K562 (cell line): ENCODE results near the gene SFN. TPM values are rescaled to one million over a fixed set of nuclear protein-coding genes. Genes with fewer than 3 reads are reported as not detected.

Experiments
- ASH1L ChIP-seq: fragments of 450-650 bp; IDR thresholded peaks from 2 replicates; pipeline ENCODE4 v1.6.1; 2018; ENCODE audit warnings: borderline replicate concordance, mild to moderate bottlenecking, low read depth; ENCODE audit not compliant: partially characterized antibody
- CBX1 ChIP-seq: sonication (generic); IDR thresholded peaks from 2 replicates; pipeline ENCODE4 v1.6.1; 2016; ENCODE audit warnings: antibody characterized with exemption, low read depth, mild to moderate bottlenecking
- NCOA6 ChIP-seq: fragments of 450-650 bp; IDR thresholded peaks from 2 replicates; pipeline ENCODE4 v1.6.1; 2017; ENCODE audit warnings: mild to moderate bottlenecking
- NCOR1 ChIP-seq: fragments of 450-650 bp; IDR thresholded peaks from 2 replicates; pipeline ENCODE4 v1.6.1; 2016; ENCODE audit warnings: mild to moderate bottlenecking, moderate library complexity
- PML ChIP-seq: IDR thresholded peaks from 2 replicates; pipeline ENCODE4 v1.6.1; 2012; ENCODE audit warnings: low read length, inconsistent platforms
- PURB ChIP-seq: sonication (generic); formaldehyde crosslinking; IDR thresholded peaks from 2 replicates; pipeline ENCODE4 v1.9.0; 2021; ENCODE audit warnings: low read depth, mild to moderate bottlenecking, missing genetic modification reagents
- RFX1 ChIP-seq: fragments of 450-650 bp; IDR thresholded peaks from 2 replicates; pipeline ENCODE4 v1.6.1; 2016; ENCODE audit warnings: mild to moderate bottlenecking, moderate library complexity
- TARDBP ChIP-seq: fragments of 450-650 bp; IDR thresholded peaks from 2 replicates; pipeline ENCODE4 v1.6.1; 2016
- TRIM24 ChIP-seq, 2 experiments: fragments of 450-650 bp; IDR thresholded peaks; 2 replicates each; pipeline ENCODE4 v1.6.1; 2016
- TRIM28 ChIP-seq: fragments of 450-650 bp; IDR thresholded peaks from 2 replicates; pipeline ENCODE4 v1.6.1; 2017
- ZBTB8A ChIP-seq: fragments of 450-650 bp; IDR thresholded peaks from 2 replicates; pipeline ENCODE4 v1.6.1; 2018; ENCODE audit warnings: mild to moderate bottlenecking, moderate library complexity; ENCODE audit not compliant: partially characterized antibody
- ZC3H11A ChIP-seq: IDR thresholded peaks from 2 replicates; pipeline ENCODE4 v1.6.1; 2012; ENCODE audit warnings: low read depth, low read length, improper control_type of control experiment
- ZNF75A ChIP-seq: fragments of 450-650 bp; formaldehyde crosslinking; IDR thresholded peaks from 2 replicates; pipeline ENCODE4 v1.4.0; 2020; ENCODE audit warnings: mild to moderate bottlenecking
- polyA plus RNA-seq, 8 experiments: library from polyadenylated mRNA; depleted of rRNA in 4 of 8; stranded (reverse) in 5 of 8; unstranded in 3 of 8; fragments of >200 nt; fragmentation: Nextera tagmentation in 2 of 8; fragmentation: Illumina TruSeq in 1 of 8; extraction: Ambion mirVana in 2 of 8; extraction: Trizol in 1 of 8; gene quantifications; 2 replicates each; pipeline versions ENCODE4 v1.2.1 to v1.2.3, GENCODE V29; 2011 to 2014; ENCODE audit warnings: inconsistent platforms in 1 of 8, missing spikeins in 1 of 8
- total RNA-seq, 7 experiments: library from RNA; depleted of rRNA in 6 of 7; stranded (reverse); fragments of >200 nt in 6 of 7; fragmentation: Illumina TruSeq in 2 of 7; extraction: Trizol in 2 of 7; gene quantifications; 2 replicates each; pipeline versions ENCODE4 v1.2.1 to v1.2.3, GENCODE V29; 2011 to 2021; ENCODE audit warnings: low replicate concordance in 1 of 7
- TF ChIP-seq, protein P1 (sequence below): fragments of 250-450 bp; sonication (Bioruptor Pico); IDR thresholded peaks from 2 replicates; pipeline ENCODE4 v1.5.0; 2020; ENCODE audit warnings: mild to moderate bottlenecking
- TF ChIP-seq, protein P2 (sequence below): fragments of 250-450 bp; sonication (Bioruptor Pico); IDR thresholded peaks from 2 replicates; pipeline ENCODE4 v1.5.0; 2021; ENCODE audit warnings: mild to moderate bottlenecking, borderline replicate concordance
- TF ChIP-seq, protein P3 (sequence below), 2 experiments: fragments of 150-350 bp in 1 of 2; IDR thresholded peaks; 2 replicates each; pipeline ENCODE4 v1.6.1; 2012 to 2016; ENCODE audit warnings: low read depth in 2 of 2, low read length in 2 of 2, mild to moderate bottlenecking in 1 of 2, moderate library complexity in 1 of 2
- TF ChIP-seq, protein P4 (sequence below): fragments of 450-650 bp; conservative IDR thresholded peaks from 2 replicates; pipeline ENCODE4 v1.6.1; 2016; ENCODE audit warnings: missing genetic modification characterization, low read depth, mild to moderate bottlenecking, missing compliant biosample characterization, moderate library complexity
- TF ChIP-seq, protein P5 (sequence below): sonication (generic); formaldehyde crosslinking; IDR thresholded peaks from 2 replicates; pipeline ENCODE4 v1.8.1; 2023; ENCODE audit warnings: mild to moderate bottlenecking, missing genetic modification reagents

Gene SFN
- total and polyA plus RNA-seq, 9 of the 15 experiments (the other 6 are each of a cell fraction or from before 2014, with no cell fraction given), result 0.10 to 3.8 (median 2.0) TPM

DNA sequence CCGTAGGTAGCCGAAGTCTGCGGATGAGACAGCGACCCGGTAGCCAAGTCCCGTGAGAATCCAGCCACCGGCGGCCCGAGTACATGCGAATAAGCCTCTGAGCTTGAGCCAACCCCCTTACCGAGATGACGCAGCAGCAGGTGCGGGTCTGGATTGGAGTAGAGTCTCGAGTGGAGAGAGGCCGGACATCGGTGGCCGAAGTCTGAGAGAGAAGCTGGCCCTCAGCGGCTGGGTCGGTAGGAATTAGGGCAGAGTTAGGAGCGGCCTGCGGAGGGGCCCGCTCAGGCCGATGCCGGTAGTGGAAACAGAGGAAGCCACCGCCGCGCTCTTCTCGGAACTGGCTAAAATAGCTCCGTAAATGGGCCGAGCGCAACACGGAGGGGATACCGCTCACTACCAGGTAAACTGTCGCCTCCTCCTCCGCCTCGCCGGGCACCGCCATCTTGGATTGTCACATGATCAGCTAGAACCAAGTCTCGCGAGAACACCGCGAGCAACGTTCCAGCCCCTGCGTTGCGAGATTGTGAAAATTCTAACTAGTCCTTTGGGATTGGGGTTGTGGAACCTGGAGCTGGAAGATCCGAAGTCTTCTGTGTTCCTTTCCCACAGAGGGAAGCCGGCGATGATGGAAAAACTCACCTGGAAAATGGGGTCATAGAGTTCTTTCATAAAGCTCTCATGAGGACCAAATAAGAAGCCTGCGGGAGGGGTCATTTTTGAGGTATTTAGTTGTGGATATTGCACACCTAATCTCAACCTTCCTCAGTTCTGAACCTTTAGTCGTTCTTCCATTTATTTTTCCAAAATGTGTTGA, 37.3 kb downstream of the SFN start, which contains the start of gene GPATCH3 (continued):
- TF ChIP-seq, protein P1, sequence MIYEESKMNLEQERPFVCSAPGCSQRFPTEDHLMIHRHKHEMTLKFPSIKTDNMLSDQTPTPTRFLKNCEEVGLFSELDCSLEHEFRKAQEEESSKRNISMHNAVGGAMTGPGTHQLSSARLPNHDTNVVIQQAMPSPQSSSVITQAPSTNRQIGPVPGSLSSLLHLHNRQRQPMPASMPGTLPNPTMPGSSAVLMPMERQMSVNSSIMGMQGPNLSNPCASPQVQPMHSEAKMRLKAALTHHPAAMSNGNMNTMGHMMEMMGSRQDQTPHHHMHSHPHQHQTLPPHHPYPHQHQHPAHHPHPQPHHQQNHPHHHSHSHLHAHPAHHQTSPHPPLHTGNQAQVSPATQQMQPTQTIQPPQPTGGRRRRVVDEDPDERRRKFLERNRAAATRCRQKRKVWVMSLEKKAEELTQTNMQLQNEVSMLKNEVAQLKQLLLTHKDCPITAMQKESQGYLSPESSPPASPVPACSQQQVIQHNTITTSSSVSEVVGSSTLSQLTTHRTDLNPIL, result no peak
- no peak for TF ChIP-seq TARDBP
- TF ChIP-seq NCOA6, result no peak
- TF ChIP-seq ZC3H11A, result no peak
- TF ChIP-seq, protein P2, sequence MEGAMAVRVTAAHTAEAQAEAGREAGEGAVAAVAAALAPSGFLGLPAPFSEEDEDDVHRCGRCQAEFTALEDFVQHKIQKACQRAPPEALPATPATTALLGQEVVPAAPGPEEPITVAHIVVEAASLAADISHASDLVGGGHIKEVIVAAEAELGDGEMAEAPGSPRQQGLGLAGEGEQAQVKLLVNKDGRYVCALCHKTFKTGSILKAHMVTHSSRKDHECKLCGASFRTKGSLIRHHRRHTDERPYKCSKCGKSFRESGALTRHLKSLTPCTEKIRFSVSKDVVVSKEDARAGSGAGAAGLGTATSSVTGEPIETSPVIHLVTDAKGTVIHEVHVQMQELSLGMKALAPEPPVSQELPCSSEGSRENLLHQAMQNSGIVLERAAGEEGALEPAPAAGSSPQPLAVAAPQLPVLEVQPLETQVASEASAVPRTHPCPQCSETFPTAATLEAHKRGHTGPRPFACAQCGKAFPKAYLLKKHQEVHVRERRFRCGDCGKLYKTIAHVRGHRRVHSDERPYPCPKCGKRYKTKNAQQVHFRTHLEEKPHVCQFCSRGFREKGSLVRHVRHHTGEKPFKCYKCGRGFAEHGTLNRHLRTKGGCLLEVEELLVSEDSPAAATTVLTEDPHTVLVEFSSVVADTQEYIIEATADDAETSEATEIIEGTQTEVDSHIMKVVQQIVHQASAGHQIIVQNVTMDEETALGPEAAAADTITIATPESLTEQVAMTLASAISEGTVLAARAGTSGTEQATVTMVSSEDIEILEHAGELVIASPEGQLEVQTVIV (CRISPR knock-in tag), result no peak
- TF ChIP-seq, protein P3, sequence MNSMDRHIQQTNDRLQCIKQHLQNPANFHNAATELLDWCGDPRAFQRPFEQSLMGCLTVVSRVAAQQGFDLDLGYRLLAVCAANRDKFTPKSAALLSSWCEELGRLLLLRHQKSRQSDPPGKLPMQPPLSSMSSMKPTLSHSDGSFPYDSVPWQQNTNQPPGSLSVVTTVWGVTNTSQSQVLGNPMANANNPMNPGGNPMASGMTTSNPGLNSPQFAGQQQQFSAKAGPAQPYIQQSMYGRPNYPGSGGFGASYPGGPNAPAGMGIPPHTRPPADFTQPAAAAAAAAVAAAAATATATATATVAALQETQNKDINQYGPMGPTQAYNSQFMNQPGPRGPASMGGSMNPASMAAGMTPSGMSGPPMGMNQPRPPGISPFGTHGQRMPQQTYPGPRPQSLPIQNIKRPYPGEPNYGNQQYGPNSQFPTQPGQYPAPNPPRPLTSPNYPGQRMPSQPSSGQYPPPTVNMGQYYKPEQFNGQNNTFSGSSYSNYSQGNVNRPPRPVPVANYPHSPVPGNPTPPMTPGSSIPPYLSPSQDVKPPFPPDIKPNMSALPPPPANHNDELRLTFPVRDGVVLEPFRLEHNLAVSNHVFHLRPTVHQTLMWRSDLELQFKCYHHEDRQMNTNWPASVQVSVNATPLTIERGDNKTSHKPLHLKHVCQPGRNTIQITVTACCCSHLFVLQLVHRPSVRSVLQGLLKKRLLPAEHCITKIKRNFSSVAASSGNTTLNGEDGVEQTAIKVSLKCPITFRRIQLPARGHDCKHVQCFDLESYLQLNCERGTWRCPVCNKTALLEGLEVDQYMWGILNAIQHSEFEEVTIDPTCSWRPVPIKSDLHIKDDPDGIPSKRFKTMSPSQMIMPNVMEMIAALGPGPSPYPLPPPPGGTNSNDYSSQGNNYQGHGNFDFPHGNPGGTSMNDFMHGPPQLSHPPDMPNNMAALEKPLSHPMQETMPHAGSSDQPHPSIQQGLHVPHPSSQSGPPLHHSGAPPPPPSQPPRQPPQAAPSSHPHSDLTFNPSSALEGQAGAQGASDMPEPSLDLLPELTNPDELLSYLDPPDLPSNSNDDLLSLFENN (IDR thresholded peaks at IDR 0.05; ENCODE audit: low read depth in 2 of 2, low read length in 2 of 2), result peak in 1 of 2 experiments; percentile 47; a peak in 1 of 4 replicates
- TF ChIP-seq CBX1, result no peak
- peak; percentile 16; the same call in 1 of the 2 replicates for TF ChIP-seq NCOR1
- TF ChIP-seq PML, result peak; percentile 90
- TF ChIP-seq ASH1L, result peak; percentile 49
- TF ChIP-seq, protein P4, sequence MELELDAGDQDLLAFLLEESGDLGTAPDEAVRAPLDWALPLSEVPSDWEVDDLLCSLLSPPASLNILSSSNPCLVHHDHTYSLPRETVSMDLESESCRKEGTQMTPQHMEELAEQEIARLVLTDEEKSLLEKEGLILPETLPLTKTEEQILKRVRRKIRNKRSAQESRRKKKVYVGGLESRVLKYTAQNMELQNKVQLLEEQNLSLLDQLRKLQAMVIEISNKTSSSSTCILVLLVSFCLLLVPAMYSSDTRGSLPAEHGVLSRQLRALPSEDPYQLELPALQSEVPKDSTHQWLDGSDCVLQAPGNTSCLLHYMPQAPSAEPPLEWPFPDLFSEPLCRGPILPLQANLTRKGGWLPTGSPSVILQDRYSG (tag), result no peak
- TF ChIP-seq RFX1, result no peak
- peak; percentile 56 for TF ChIP-seq TRIM28
- TF ChIP-seq PURB, result no peak
- TF ChIP-seq ZBTB8A, result no peak
- TF ChIP-seq, protein P5, sequence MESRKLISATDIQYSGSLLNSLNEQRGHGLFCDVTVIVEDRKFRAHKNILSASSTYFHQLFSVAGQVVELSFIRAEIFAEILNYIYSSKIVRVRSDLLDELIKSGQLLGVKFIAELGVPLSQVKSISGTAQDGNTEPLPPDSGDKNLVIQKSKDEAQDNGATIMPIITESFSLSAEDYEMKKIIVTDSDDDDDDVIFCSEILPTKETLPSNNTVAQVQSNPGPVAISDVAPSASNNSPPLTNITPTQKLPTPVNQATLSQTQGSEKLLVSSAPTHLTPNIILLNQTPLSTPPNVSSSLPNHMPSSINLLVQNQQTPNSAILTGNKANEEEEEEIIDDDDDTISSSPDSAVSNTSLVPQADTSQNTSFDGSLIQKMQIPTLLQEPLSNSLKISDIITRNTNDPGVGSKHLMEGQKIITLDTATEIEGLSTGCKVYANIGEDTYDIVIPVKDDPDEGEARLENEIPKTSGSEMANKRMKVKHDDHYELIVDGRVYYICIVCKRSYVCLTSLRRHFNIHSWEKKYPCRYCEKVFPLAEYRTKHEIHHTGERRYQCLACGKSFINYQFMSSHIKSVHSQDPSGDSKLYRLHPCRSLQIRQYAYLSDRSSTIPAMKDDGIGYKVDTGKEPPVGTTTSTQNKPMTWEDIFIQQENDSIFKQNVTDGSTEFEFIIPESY (CRISPR knock-in tag), result peak; percentile 37; the same call in 1 of the 2 replicates
- TF ChIP-seq TRIM24 (IDR thresholded peaks at IDR 0.05), result 0 out of 4 replicates have a peak, but pooled peaks have one; percentile 9 to 41
- no peak for TF ChIP-seq ZNF75A (CRISPR knock-in tag)
